A673 (cell line): ENCODE results near the gene INVS. TPM values are rescaled to one million over a fixed set of nuclear protein-coding genes. Genes with fewer than 3 reads are reported as not detected.

Experiments used
- BruUV-seq: library from RNA; stranded (reverse); fragments of 400-500 nt; replicated peaks from 2 replicates; lab custom pipeline; 2021; lab: Mats Ljungman, UMichigan
- CTCF ChIA-PET: fragments of 300-600 bp; sonication (Branson Sonifier 250); formaldehyde crosslinking; loops from one replicate; lab custom pipeline; 2022; ENCODE audit warnings: antibody characterized with exemption; lab: Charles Lee
- POLR2A ChIA-PET: fragments of 300-600 bp; sonication (Branson Sonifier 250); formaldehyde crosslinking; loops from one replicate; lab custom pipeline; 2022; ENCODE audit warnings: antibody characterized with exemption; ENCODE audit not compliant: low non-redundant PET; lab: Charles Lee
- DNase-seq: peaks from one replicate; pipeline ENCODE4 v3.0.0-alpha.2; 2015; ENCODE audit warnings: low spot score
- H3K27ac ChIP-seq: fragments of 200-600 bp; sonication (generic); 2 replicates; pipeline ENCODE4 v1.5.1; 2016; ENCODE audit warnings: mixed run types, low read depth, mild to moderate bottlenecking, mixed read lengths, antibody characterized with exemption, low read length; ENCODE audit not compliant: poor library complexity, severe bottlenecking
- H3K27me3 ChIP-seq: fragments of 200-600 bp; sonication (generic); replicated peaks from 2 replicates; pipeline ENCODE4 v1.6.1; 2017; ENCODE audit warnings: mixed run types, low read depth, mild to moderate bottlenecking, mixed read lengths, antibody characterized with exemption, low read length; ENCODE audit not compliant: insufficient read depth, poor library complexity
- H3K36me3 ChIP-seq: fragments of 200-600 bp; sonication (generic); 2 replicates; pipeline ENCODE4 v1.6.1; 2016; ENCODE audit warnings: mixed run types, mild to moderate bottlenecking, mixed read lengths, antibody characterized with exemption, low read length; ENCODE audit not compliant: insufficient read depth, poor library complexity, severe bottlenecking
- H3K4me1 ChIP-seq: fragments of 200-600 bp; sonication (generic); 2 replicates; pipeline ENCODE4 v1.6.1; 2017; ENCODE audit warnings: mixed run types, mild to moderate bottlenecking, mixed read lengths, antibody characterized with exemption, low read length; ENCODE audit not compliant: insufficient read depth, poor library complexity, severe bottlenecking
- H3K4me3 ChIP-seq: fragments of 200-600 bp; sonication (generic); 2 replicates; pipeline ENCODE4 v1.5.1; 2016; ENCODE audit warnings: low read depth, mixed run types, mild to moderate bottlenecking, mixed read lengths, low read length; ENCODE audit not compliant: poor library complexity, severe bottlenecking
- H3K9me3 ChIP-seq: fragments of 200-600 bp; sonication (generic); 2 replicates; pipeline ENCODE4 v1.6.1; 2016; ENCODE audit warnings: mixed run types, low read depth, mild to moderate bottlenecking, mixed read lengths, antibody characterized with exemption, low read length; ENCODE audit not compliant: poor library complexity, severe bottlenecking
- CTCF ChIP-seq: fragments of 300-800, 200-600 bp; sonication (generic); conservative IDR thresholded peaks from 2 replicates; pipeline ENCODE4 v1.5.1; 2017; ENCODE audit warnings: low read depth, mild to moderate bottlenecking, antibody characterized with exemption, low read length, moderate library complexity, mixed read lengths
- EZH2 ChIP-seq: fragments of 200-600 bp; sonication (generic); IDR thresholded peaks from 2 replicates; pipeline ENCODE4 v1.6.1; 2017; ENCODE audit warnings: borderline replicate concordance, low read depth, mild to moderate bottlenecking, mixed read lengths, antibody characterized with exemption, low read length; ENCODE audit not compliant: poor library complexity, severe bottlenecking
- intact Hi-C: fragments of 100-400 bp; cut with micrococcal nuclease; formaldehyde crosslinking; loops from one replicate; pipeline ENCODE4 v1.10.0; 2022; ENCODE audit not compliant: unreplicated experiment
- total RNA-seq: library from RNA; stranded (reverse); gene quantifications from 2 replicates; pipeline ENCODE4 v1.2.3, GENCODE V29; 2021

Gene INVS
- total RNA-seq, 1 experiment from 2014 or later: 23.3 TPM

DNA sequence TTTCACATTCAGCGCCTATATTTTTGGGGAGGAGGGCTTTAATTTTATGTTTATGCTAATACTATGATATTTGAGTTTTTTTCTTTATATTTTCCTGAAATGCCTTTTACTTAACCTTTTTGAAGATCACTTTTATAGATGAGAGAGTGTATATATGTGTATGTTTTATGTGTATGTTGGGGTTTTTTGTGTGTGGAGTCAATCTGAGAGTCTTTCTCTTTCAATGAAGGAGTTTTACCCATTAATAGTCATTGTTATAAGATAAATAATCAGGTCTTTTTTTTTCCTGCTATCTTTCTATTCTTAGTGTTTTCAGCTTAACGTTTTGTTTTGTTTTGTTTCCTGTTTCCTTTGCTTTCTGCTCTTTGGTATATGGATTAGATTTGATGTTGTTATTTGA lies 141.5 kb downstream of the INVS start:
- Histone ChIP-seq H3K9me3 (no peaks in the 10 kb centered on the region), H3K4me1 (no peaks in the 10 kb centered on the region), H3K4me3 (no peak overlapping the region), H3K36me3 (peaks cover 4% of the 10 kb centered on the region), H3K27me3 (no peaks in the 10 kb centered on the region), H3K27ac (no peak overlapping the region)
- ChIA-PET CTCF (no interaction called here), POLR2A (no interaction called here)
- TF ChIP-seq EZH2 (no peak), CTCF (no peak)
- no TSS peak for BruUV-seq
- intact Hi-C loops: no loop called here
- no peak for DNase-seq

GRCh38 chr9:100267211-100267610 lies 168.2 kb downstream of the INVS start:
- TF ChIP-seq CTCF (no peak), EZH2 (no peak)
- no peaks in the 10 kb centered on the region for H3K36me3 ChIP-seq
- H3K27ac ChIP-seq: no peak overlapping the region
- DNase-seq: no peak
- no peak overlapping the region for H3K4me3 ChIP-seq
- no peaks in the 10 kb centered on the region for H3K4me1 ChIP-seq
- CTCF ChIA-PET: no interaction called here
- H3K9me3 ChIP-seq: no peaks in the 10 kb centered on the region
- intact Hi-C loops: no loop called here
- H3K27me3 ChIP-seq: no peaks in the 10 kb centered on the region
- POLR2A ChIA-PET: no interaction called here
- no TSS peak for BruUV-seq

DNA sequence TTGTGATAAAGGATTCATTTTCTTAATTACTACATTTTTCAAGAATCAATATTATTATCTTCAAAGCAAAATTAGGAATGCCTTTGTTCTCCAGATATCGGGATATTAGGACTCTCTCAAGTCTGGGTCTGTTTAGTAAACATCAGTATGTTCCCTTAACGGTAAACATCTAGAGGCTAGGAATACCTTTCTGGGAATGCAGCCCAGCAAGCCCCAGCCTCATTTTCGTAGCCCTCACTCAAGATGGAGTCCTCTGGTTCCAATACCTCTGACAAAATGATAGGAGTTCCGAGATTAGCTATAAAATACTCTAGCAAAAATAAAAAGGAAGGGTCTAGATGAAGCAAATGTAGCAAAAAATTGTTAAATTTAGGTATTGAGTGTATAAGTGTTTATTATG lies 169.2 kb downstream of the INVS start:
- CTCF ChIA-PET: no interaction called here

DNA sequence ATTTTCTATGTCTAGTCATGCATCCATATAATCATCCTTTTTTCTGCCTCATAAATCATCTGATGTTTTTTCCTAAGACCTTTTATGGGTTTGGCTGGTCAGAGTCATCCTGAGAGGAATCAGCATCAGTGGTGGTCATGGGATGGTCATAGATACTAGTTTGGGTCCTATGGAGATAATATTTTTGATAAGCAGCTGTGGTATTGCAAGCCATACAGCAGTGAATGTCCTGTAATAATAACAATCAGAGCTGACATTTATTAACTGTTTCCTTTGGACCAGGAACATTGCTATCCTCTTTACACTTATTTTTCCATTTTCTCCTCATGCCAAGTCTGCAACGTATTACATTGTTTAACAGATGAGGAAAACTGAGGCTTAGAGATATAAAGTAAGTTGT lies 170.6 kb downstream of the INVS start:
- intact Hi-C loops: no loop called here
- no peak for DNase-seq
- no peaks in the 10 kb centered on the region for H3K27me3 ChIP-seq
- H3K4me1 ChIP-seq: no peaks in the 10 kb centered on the region
- no peaks in the 10 kb centered on the region for H3K9me3 ChIP-seq
- H3K4me3 ChIP-seq: no peak overlapping the region
- TF ChIP-seq CTCF (no peak), EZH2 (no peak)
- no peak overlapping the region for H3K27ac ChIP-seq
- no TSS peak for BruUV-seq
- peaks cover 3% of the 10 kb centered on the region for H3K36me3 ChIP-seq
- CTCF ChIA-PET: no interaction called here
- POLR2A ChIA-PET: no interaction called here

More for the DNA sequence above, 169.2 kb downstream of the INVS start:
- no peaks in the 10 kb centered on the region for H3K27me3 ChIP-seq
- no peak overlapping the region for H3K27ac ChIP-seq
- DNase-seq: no peak
- BruUV-seq: no TSS peak
- POLR2A ChIA-PET: no interaction called here
- intact Hi-C loops: no loop called here
- peaks cover 3% of the 10 kb centered on the region for H3K36me3 ChIP-seq
- H3K4me1 ChIP-seq: no peaks in the 10 kb centered on the region
- TF ChIP-seq EZH2: no peak
- H3K9me3 ChIP-seq: no peaks in the 10 kb centered on the region
- H3K4me3 ChIP-seq: no peak overlapping the region
